GM12873 (cell line): Measurements from ENCODE around the gene SLFN13.

Experiments
- TF ChIP-seq, protein P1 (sequence below): IDR thresholded peaks from 2 replicates; pipeline ENCODE4 v1.5.1; 2012; ENCODE audit warnings: low read depth, mild to moderate bottlenecking, moderate library complexity, low read length, control low read depth; ENCODE audit not compliant: insufficient read depth; ENCODE audit errors: missing control alignments

The SLFN13 gene, protein sequence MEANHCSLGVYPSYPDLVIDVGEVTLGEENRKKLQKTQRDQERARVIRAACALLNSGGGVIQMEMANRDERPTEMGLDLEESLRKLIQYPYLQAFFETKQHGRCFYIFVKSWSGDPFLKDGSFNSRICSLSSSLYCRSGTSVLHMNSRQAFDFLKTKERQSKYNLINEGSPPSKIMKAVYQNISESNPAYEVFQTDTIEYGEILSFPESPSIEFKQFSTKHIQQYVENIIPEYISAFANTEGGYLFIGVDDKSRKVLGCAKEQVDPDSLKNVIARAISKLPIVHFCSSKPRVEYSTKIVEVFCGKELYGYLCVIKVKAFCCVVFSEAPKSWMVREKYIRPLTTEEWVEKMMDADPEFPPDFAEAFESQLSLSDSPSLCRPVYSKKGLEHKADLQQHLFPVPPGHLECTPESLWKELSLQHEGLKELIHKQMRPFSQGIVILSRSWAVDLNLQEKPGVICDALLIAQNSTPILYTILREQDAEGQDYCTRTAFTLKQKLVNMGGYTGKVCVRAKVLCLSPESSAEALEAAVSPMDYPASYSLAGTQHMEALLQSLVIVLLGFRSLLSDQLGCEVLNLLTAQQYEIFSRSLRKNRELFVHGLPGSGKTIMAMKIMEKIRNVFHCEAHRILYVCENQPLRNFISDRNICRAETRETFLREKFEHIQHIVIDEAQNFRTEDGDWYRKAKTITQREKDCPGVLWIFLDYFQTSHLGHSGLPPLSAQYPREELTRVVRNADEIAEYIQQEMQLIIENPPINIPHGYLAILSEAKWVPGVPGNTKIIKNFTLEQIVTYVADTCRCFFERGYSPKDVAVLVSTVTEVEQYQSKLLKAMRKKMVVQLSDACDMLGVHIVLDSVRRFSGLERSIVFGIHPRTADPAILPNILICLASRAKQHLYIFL

DNA sequence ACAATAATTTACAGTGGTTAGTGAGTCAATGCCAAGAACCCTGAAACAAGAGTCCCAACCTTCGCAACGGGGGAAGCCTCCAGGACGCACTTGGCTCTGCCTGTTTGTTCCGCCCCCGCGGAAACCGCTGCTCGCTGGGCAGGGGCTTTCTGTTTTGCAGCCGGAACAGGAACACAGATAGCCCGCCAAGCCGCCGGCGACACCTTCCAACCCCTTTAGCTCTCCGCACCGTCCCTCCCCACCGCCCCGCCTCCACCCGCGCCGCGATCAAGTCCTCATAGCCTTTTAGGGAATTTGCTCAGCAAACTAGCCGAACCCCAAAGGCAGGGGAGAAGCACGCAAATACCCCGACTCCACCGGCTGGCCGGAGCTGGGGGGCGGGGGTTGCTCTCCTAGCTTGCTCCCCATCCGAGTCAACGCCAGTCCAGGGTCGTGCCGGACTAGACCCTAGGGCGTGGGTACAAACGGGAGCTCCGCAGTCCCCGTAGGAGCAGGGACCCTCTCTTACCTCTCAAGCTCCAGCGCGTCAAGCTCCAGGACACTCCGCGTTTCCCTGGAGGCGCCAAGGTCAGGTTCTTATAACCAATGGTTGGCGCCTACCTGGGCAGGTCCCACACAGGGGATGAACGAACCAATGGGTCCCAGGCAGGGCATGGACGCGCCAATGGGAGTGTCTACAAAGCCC, at the start of gene SLFN13:
SLFN13 (minus strand) TSS at position 553 of the 685 bp plus-strand sequence. CDS start 3,086 bp downstream, outside the sequence.
- TF ChIP-seq, protein P1, sequence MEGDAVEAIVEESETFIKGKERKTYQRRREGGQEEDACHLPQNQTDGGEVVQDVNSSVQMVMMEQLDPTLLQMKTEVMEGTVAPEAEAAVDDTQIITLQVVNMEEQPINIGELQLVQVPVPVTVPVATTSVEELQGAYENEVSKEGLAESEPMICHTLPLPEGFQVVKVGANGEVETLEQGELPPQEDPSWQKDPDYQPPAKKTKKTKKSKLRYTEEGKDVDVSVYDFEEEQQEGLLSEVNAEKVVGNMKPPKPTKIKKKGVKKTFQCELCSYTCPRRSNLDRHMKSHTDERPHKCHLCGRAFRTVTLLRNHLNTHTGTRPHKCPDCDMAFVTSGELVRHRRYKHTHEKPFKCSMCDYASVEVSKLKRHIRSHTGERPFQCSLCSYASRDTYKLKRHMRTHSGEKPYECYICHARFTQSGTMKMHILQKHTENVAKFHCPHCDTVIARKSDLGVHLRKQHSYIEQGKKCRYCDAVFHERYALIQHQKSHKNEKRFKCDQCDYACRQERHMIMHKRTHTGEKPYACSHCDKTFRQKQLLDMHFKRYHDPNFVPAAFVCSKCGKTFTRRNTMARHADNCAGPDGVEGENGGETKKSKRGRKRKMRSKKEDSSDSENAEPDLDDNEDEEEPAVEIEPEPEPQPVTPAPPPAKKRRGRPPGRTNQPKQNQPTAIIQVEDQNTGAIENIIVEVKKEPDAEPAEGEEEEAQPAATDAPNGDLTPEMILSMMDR = no peak

DNA sequence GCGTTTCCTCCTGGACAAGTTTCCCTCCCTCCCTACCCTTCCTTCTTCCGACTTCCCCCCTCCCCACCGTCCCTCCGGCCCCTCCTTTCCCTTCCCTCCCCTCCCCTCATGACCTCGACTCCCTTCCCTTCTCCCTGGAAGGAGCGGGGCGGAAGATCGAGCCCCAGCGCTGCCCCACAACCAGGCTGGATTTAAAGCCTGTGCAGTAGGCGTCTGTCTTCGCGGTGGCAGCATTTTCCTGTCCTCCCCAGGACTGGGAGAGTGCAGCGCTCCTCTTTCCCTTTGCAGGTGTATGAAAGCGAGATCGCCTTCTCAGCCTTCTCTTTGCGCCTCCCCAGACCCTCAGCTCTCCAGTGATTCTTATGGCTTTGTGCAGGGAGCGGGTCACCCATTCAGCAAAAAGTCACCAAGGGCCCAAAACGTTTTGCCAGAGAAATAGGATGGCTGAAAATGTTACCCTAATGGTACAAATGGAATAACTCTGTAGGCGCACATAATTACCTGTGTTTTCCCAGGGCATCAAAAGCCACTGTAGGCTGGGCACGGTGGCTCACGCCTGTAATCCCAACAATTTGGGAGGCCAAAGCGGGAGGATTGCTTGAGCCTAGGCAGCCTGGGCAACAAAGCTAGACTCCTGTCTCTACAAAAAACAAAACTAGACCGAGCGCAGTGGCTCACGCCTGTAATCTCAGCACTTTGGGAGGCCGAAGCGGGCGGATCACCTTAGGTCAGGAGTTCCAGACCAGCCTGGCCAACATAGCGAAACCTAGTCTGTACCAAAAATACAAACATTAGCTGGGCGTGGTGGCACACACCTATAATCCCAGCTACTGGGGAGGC, 48.1 kb upstream of the SLFN13 start:
- TF ChIP-seq, protein P1 = no peak

DNA sequence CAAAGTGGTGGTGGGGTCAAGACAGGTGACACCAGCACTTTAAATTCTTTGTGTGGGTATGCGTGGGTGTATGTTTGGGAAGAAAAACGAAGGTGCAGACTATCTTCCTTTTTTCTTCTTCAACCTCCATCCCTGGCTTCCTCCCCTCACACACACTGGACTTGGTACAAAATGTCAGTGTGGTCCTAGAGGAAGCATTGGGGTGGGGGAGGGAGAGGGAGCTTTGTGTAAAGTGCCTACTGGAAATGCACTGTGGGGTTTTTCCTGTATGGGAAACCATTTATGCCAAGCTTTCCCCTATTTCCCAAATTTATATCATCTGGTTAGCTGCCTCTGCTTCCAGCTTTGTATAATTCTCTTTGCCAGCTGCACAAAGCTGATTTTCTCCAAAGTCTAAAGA, 44.5 kb upstream of the SLFN13 start:
- TF ChIP-seq, protein P1 = no peak

DNA sequence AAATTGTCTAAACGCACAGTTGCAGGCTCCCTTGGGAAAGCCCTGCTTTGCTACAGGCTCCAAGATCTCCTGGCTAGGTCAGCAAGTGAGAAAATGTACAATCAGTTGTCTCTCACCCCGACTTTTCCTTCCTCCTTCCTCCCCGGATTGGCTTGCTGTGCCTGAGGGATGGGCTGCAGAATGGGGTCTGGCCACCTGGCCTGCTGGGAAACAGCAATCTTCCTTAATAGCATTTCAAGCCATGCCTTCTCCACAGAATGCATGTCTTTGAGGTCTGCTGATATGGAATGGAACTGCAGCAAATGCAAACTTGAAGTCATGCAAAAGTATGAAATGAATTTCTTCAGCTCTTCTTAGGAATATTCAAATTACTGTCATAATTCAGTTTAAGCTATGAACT, 42.9 kb upstream of the SLFN13 start:
- TF ChIP-seq, protein P1 = no peak

DNA sequence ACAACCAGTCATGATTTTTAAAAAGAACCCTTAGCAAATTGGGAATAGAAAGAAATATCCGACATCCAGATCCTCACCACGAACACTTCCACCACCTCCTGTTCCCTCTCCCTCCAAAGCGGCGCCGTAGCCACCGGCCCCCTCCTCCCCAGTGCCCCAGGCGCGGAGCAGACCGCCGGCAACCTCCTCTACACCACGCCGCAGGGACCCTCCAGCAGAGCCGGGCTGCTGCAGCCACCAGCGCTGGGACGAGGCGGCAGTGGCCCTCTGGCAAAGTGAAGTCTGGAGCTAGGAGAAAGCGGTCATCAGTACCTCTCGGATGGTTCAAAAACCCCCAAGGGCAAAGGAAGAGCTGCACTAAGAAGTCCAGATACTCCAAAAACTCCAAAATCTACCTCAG, 41.4 kb upstream of the SLFN13 start:
- TF ChIP-seq, protein P1 = no peak

DNA sequence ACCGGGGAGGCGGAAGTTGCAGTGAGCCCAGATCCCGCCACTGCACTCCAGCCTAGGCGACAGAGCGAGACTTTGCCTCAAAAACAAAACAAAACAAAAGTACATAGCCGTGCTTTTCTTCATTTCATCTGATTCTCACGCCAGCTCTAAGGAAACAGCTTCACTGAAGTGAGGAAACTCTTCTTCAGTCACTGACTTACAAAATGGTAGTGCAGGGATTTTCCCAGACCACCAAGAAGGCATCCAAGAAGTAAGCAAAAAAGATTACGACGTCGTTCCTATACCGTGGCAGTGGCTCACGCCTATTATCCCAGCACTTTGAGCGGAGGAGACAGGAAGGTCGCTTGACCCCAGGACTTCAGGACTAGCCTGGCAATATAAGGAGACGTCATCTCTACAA, 40.4 kb upstream of the SLFN13 start:
- TF ChIP-seq, protein P1 = no peak
